Endothelial cell of umbilical vein (primary cell): ENCODE data around the gene NHLH2. TPM values are rescaled to one million over a fixed set of nuclear protein-coding genes. Genes with fewer than 3 reads are reported as not detected.

Experiments used
- BruUV-seq: library from RNA; stranded (reverse); fragments of 400-500 nt; replicated peaks from 2 replicates; lab custom pipeline; 2021; lab: Mats Ljungman, UMichigan
- CTCF ChIA-PET: fragments of 300-600, 350-600 bp; sonication (Branson Sonifier 250); formaldehyde crosslinking; loops from one replicate; lab custom pipeline; 2021; ENCODE audit warnings: antibody characterized with exemption, inconsistent platforms; lab: Charles Lee
- POLR2A ChIA-PET: fragments of 300-600, 350-600 bp; sonication (Branson Sonifier 250); formaldehyde crosslinking; loops from one replicate; lab custom pipeline; 2021; ENCODE audit warnings: antibody characterized with exemption, inconsistent platforms; lab: Charles Lee
- DNase-seq: peaks from one replicate; pipeline ENCODE4 v3.0.0-alpha.2; 2011; ENCODE audit warnings: low read depth, low spot score
- FAIRE-seq: peaks from 2 replicates; lab custom pipeline; 2011; peaks lifted over from hg19 to GRCh38; lab: Jason Lieb, UNC
- H2AFZ ChIP-seq: 2 replicates; pipeline ENCODE4 v1.6.0; 2012; ENCODE audit warnings: low read depth, low read length, control low read depth, inconsistent platforms
- H3K27ac ChIP-seq: 2 replicates; pipeline ENCODE4 v1.5.1; 2011; ENCODE audit warnings: low read depth, mild to moderate bottlenecking, control low read depth, low read length, moderate library complexity; ENCODE audit not compliant: insufficient read depth
- H3K27me3 ChIP-seq, 2 experiments: 2 replicates each; pipeline versions ENCODE4 v1.6.0 to v1.6.1; 2011; ENCODE audit warnings: low read length in 2 of 2, mixed read lengths in 1 of 2; ENCODE audit not compliant: control insufficient read depth in 2 of 2, insufficient read depth in 2 of 2
- H3K36me3 ChIP-seq, 2 experiments: 2 replicates in 1 of 2; 3 replicates in 1 of 2; pipeline ENCODE4 v1.5.1; 2011; ENCODE audit warnings: low read length in 2 of 2, mild to moderate bottlenecking in 1 of 2, moderate library complexity in 1 of 2; ENCODE audit not compliant: control insufficient read depth in 2 of 2, insufficient read depth in 2 of 2; ENCODE audit errors: extremely low read depth in 1 of 2
- H3K4me1 ChIP-seq: 3 replicates; pipeline ENCODE4 v1.5.1; 2011; ENCODE audit warnings: mild to moderate bottlenecking, low read length; ENCODE audit not compliant: control insufficient read depth, insufficient read depth; ENCODE audit errors: extremely low read depth
- H3K4me2 ChIP-seq: 2 replicates; pipeline ENCODE4 v1.6.1; 2011; ENCODE audit warnings: low read length, control low read depth, mixed read lengths; ENCODE audit not compliant: insufficient read depth
- H3K4me3 ChIP-seq, 3 experiments: fragments of 200-600 bp in 1 of 3; sonication (generic), shearing (Covaris generic) in 1 of 3; replicated peaks in 1 of 3; 2 replicates each; pipeline ENCODE4 v1.5.1; 2011 to 2016; ENCODE audit warnings: control low read depth in 3 of 3, low read length in 3 of 3, mild to moderate bottlenecking in 2 of 3, inconsistent platforms in 1 of 3, low read depth in 1 of 3, moderate library complexity in 1 of 3; ENCODE audit not compliant: insufficient read depth in 1 of 3
- H3K79me2 ChIP-seq: 2 replicates; pipeline ENCODE4 v1.6.0; 2012; ENCODE audit warnings: low read length, inconsistent platforms; ENCODE audit not compliant: control insufficient read depth, insufficient read depth
- H3K9ac ChIP-seq: replicated peaks from 2 replicates; pipeline ENCODE3; 2011; ENCODE audit warnings: low read length, control low read depth; ENCODE audit not compliant: insufficient read depth; ENCODE audit errors: extremely low read depth
- H3K9me1 ChIP-seq: replicated peaks from 3 replicates; pipeline ENCODE4 v1.6.0; 2011; ENCODE audit warnings: mild to moderate bottlenecking, low read length; ENCODE audit not compliant: control insufficient read depth, insufficient read depth; ENCODE audit errors: extremely low read depth
- H3K9me3 ChIP-seq: replicated peaks from 2 replicates; pipeline ENCODE4 v1.5.1; 2012; ENCODE audit warnings: low read length, inconsistent platforms; ENCODE audit not compliant: control insufficient read depth, insufficient read depth
- H4K20me1 ChIP-seq: replicated peaks from 2 replicates; pipeline ENCODE3; 2011; ENCODE audit warnings: mild to moderate bottlenecking, low read length; ENCODE audit not compliant: control insufficient read depth, insufficient read depth; ENCODE audit errors: extremely low read depth
- CTCF ChIP-seq, 2 donors: IDR thresholded peaks; 1 replicate in 1 of 2; 2 replicates in 1 of 2; pipeline ENCODE4 v1.5.1; 2011; ENCODE audit warnings: low read length in 2 of 2, mild to moderate bottlenecking in 2 of 2, moderate library complexity in 2 of 2, control low read depth in 1 of 2, inconsistent platforms in 1 of 2, low read depth in 1 of 2; ENCODE audit not compliant: insufficient read depth in 1 of 2; ENCODE audit errors: extremely low read depth in 1 of 2
- EZH2 ChIP-seq: IDR thresholded peaks from 2 replicates; pipeline ENCODE4 v1.6.1; 2012; ENCODE audit warnings: borderline replicate concordance, low read depth, mild to moderate bottlenecking, moderate library complexity, low read length, inconsistent platforms; ENCODE audit not compliant: severe bottlenecking
- GATA2 ChIP-seq: IDR thresholded peaks from 2 replicates; pipeline ENCODE4 v1.7.0; 2011; ENCODE audit warnings: low read depth, mild to moderate bottlenecking, moderate library complexity, mixed read lengths, low read length; ENCODE audit not compliant: insufficient read length, insufficient read depth
- JUN ChIP-seq: IDR thresholded peaks from 2 replicates; pipeline ENCODE4 v1.6.1; 2011; ENCODE audit warnings: borderline replicate concordance, low read depth; ENCODE audit not compliant: insufficient read length, insufficient read depth
- MAX ChIP-seq: IDR thresholded peaks from 2 replicates; pipeline ENCODE4 v1.6.1; 2011; ENCODE audit not compliant: insufficient read depth, insufficient read length
- MYC ChIP-seq: IDR thresholded peaks from one replicate; pipeline ENCODE4 v1.6.1; 2011; ENCODE audit warnings: mild to moderate bottlenecking, low read depth, low read length
- POLR2AphosphoS5 ChIP-seq: IDR thresholded peaks from 2 replicates; pipeline ENCODE4 v1.6.1; 2012; ENCODE audit warnings: low read depth, mild to moderate bottlenecking, control low read depth, low read length, moderate library complexity; ENCODE audit not compliant: insufficient read depth
- dilution Hi-C: fragments of 300-500 bp; cut with MboI; formaldehyde crosslinking; loops from one replicate; pipeline ENCODE4 v1.15.0; 2019; ENCODE audit warnings: low sequenced_read_pairs; ENCODE audit not compliant: extremely low pct_ligation_motif_present
- intact Hi-C: fragments of 100-400 bp; cut with micrococcal nuclease; formaldehyde crosslinking; loops from one replicate; pipeline ENCODE4 v1.10.0; 2022
- polyA plus RNA-seq, 4 experiments: library from polyadenylated mRNA; depleted of rRNA in 3 of 4; stranded (reverse) in 3 of 4; unstranded in 1 of 4; fragments of >200 nt; gene quantifications; 2 replicates each; pipeline versions ENCODE4 v1.2.1 to v1.2.3, GENCODE V29; 2011 to 2012; ENCODE audit warnings: missing spikeins in 1 of 4
- total RNA-seq: library from RNA; stranded (reverse); gene quantifications from 2 replicates; pipeline ENCODE4 v1.2.3, GENCODE V29; 2021

The NHLH2 gene
- total and polyA plus RNA-seq, 2 donors (not counting 3 experiments of a cell fraction or from before 2014, with no cell fraction given) = not detected

GRCh38 chr1:115802416-115802815 lies 38.5 kb downstream of the NHLH2 start:
- dilution Hi-C loops = no loop called here
- H3K4me3 ChIP-seq = no peak overlapping the region
- no peaks in the 10 kb centered on the region for H3K9me3 ChIP-seq
- no peak overlapping the region for H2AFZ ChIP-seq
- no peak overlapping the region for H3K9ac ChIP-seq
- H3K4me2 ChIP-seq = no peak overlapping the region
- H3K27me3 ChIP-seq = peaks cover 5 to 8% of the 10 kb centered on the region in 2 experiments
- TF ChIP-seq CTCF (IDR thresholded peaks at IDR 0.05; ENCODE audit: extremely low read depth in 1 of 2, insufficient read depth in 1 of 2, low read depth in 1 of 2, low read length in 2 of 2) = no peak
- TF ChIP-seq POLR2AphosphoS5 = no peak
- no peak for TF ChIP-seq JUN
- no peak for TF ChIP-seq GATA2
- TF ChIP-seq MAX = no peak
- TF ChIP-seq EZH2 = no peak
- no peak for TF ChIP-seq MYC
- no TSS peak for BruUV-seq
- H4K20me1 ChIP-seq = no peaks in the 10 kb centered on the region
- no peak overlapping the region for H3K27ac ChIP-seq
- ChIA-PET POLR2A (no interaction called here), CTCF (interaction anchor here (1.1 to 7.3 kb wide), 3 partner anchors 180 to 219 kb away, joined by 4 to 133 read pairs (median 4); no protein-coding TSS in a partner anchor)
- no peaks in the 10 kb centered on the region for H3K36me3 ChIP-seq
- FAIRE-seq = no peak
- no peaks in the 10 kb centered on the region for H3K79me2 ChIP-seq
- intact Hi-C loops = no loop called here
- no peak for DNase-seq
- H3K9me1 ChIP-seq = no peaks in the 10 kb centered on the region
- no peaks in the 10 kb centered on the region for H3K4me1 ChIP-seq
